ENCODE measurements around the gene CHRNA7.
"Not testable (repeated sequence)": the region's sequence is repeated elsewhere in the genome, so short reads cannot be mapped to it uniquely, and the experiment has no call there.

GRCh38 chr15:32162143-32162542 lies 131.8 kb downstream of the CHRNA7 start:
- not testable (repeated sequence) for TF ChIP-seq CTCF, POLR2A, POLR2AphosphoS5 (IDR thresholded peaks at IDR 0.05)
